ENCODE results near the gene PLCB4. TPM values are rescaled to one million over a fixed set of nuclear protein-coding genes. Genes with fewer than 3 reads are reported as not detected.
A peak's percentile ranks its signal among the peaks of the same experiment; 100 is the strongest.

PLCB4 gene
- total and polyA plus RNA-seq, 2 experiments from 2014 or later, result 6.5 to 16.1 TPM

GRCh38 chr20:9517297-9518162, 448.6 kb downstream of the PLCB4 start:
- Mint-ChIP-seq H3K9me3 (no peaks in the 10 kb centered on the region; the same call in 1 of the 3 replicates), H3K27me3 (ENCODE audit: insufficient read depth, low read depth, poor library complexity) (peaks cover 66% of the 10 kb centered on the region)

GRCh38 chr20:9518576-9519175, 449.8 kb downstream of the PLCB4 start:
- 0 out of 2 replicates have a peak, but pooled peaks cover 9% of the 10 kb centered on the region for H4K20me1 ChIP-seq (replicated peaks; ENCODE audit: insufficient read depth)
- Mint-ChIP-seq H3K27ac (no peak overlapping the region), H3K36me3 (ENCODE audit: low read depth) (peaks cover 13% of the 10 kb centered on the region; the same call in 2 of the 3 replicates), H3K4me1 (peaks cover 70% of the 10 kb centered on the region), H3K27me3 (ENCODE audit: insufficient read depth, low read depth, poor library complexity) (peaks cover 66% of the 10 kb centered on the region), H3K9me3 (no peaks in the 10 kb centered on the region; the same call in 1 of the 3 replicates), H3K4me3 (peak overlapping the region; percentile 11; the same call in 1 of the 3 replicates)
- peaks cover 87% of the 10 kb centered on the region for H3K27me3 ChIP-seq (ENCODE audit: insufficient read depth)
- H3F3A ChIP-seq (replicated peaks; ENCODE audit: low read depth), result peaks cover 6% of the 10 kb centered on the region; the same call in 1 of the 2 replicates
- no peaks in the 10 kb centered on the region for H3K9me2 ChIP-seq (ENCODE audit: insufficient read depth)
- H3K79me2 ChIP-seq (replicated peaks; ENCODE audit: insufficient read depth), result no peaks in the 10 kb centered on the region
- peak; percentile 74 for ATAC-seq
- peak overlapping the region; percentile 59 for H3K4me2 ChIP-seq
- H3K4me3 ChIP-seq, result peak overlapping the region; percentile 22; the same call in 1 of the 2 replicates
- DNase-seq (ENCODE audit: low spot score), result peak; percentile 84
- no peak overlapping the region for H2AFZ ChIP-seq
- H3K36me3 ChIP-seq (ENCODE audit: insufficient read depth), result no peaks in the 10 kb centered on the region
- H3K4me1 ChIP-seq (ENCODE audit: insufficient read depth), result peaks cover 65% of the 10 kb centered on the region
- no peak overlapping the region for H3K27ac ChIP-seq (ENCODE audit: low read depth)
- TF ChIP-seq ZNF462 (CRISPR knock-in tag; IDR thresholded peaks at IDR 0.05), result peak; percentile 98

More at GRCh38 chr20:9517297-9518162, 448.6 kb downstream of the PLCB4 start:
- Histone ChIP-seq H2AFZ (no peak overlapping the region), H3F3A (replicated peaks; ENCODE audit: low read depth) (peaks cover 6% of the 10 kb centered on the region; the same call in 1 of the 2 replicates), H3K9me2 (ENCODE audit: insufficient read depth) (no peaks in the 10 kb centered on the region), H3K79me2 (replicated peaks; ENCODE audit: insufficient read depth) (no peaks in the 10 kb centered on the region), H3K4me2 (peak overlapping the region; percentile 84), H3K4me1 (ENCODE audit: insufficient read depth) (peaks cover 69% of the 10 kb centered on the region), H3K4me3 (peak overlapping the region; percentile 65), H3K27ac (ENCODE audit: low read depth) (no peak overlapping the region), H4K20me1 (replicated peaks; ENCODE audit: insufficient read depth) (0 out of 2 replicates have a peak, but pooled peaks cover 9% of the 10 kb centered on the region), H3K27me3 (ENCODE audit: insufficient read depth) (peaks cover 98% of the 10 kb centered on the region), H3K36me3 (ENCODE audit: insufficient read depth) (no peaks in the 10 kb centered on the region)
- Mint-ChIP-seq H3K4me3 (peak overlapping the region; percentile 32; the same call in 2 of the 3 replicates), H3K4me1 (peaks cover 70% of the 10 kb centered on the region), H3K36me3 (ENCODE audit: low read depth) (peaks cover 13% of the 10 kb centered on the region; the same call in 2 of the 3 replicates), H3K27ac (no peak overlapping the region)
- peak; percentile 48 for DNase-seq (ENCODE audit: low spot score)
- ATAC-seq, result no peak
- TF ChIP-seq EZH2phosphoT487 (IDR thresholded peaks at IDR 0.05; ENCODE audit: unreplicated experiment), result no peak
- no peak for TF ChIP-seq ZNF114 (CRISPR knock-in tag; IDR thresholded peaks at IDR 0.05)
- TF ChIP-seq CTCF (conservative IDR thresholded peaks at IDR 0.05; ENCODE audit: low read depth in 2 of 2), result peak in 1 of 2 experiments; percentile 38; a peak in 2 of 4 replicates
- no peak for TF ChIP-seq ETS1 (IDR thresholded peaks at IDR 0.05)
- TF ChIP-seq EZH2 (IDR thresholded peaks at IDR 0.05; ENCODE audit: low read depth, unreplicated experiment), result peak; percentile 44
- no peak for TF ChIP-seq NANOG (IDR thresholded peaks at IDR 0.05; ENCODE audit: borderline replicate concordance)
- TF ChIP-seq JUNB (IDR thresholded peaks at IDR 0.05; ENCODE audit: unreplicated experiment), result no peak

Measured in GM23338 (cell line).